Thyroid gland (tissue), 4 donors: ENCODE measurements around the gene TBC1D22A. TPM values are rescaled to one million over a fixed set of nuclear protein-coding genes. Genes with fewer than 3 reads are reported as not detected.

Source experiments
- DNase-seq, 2 donors: peaks; one replicate each; pipeline ENCODE4 v3.0.0-alpha.2; 2019
- H3K27ac ChIP-seq, 3 donors: fragments of 200-600 bp; sonication (generic); 1 replicate in 2 of 3; 2 replicates in 1 of 3; pipeline ENCODE4 v1.5.1; 2016 to 2019; ENCODE audit warnings: mild to moderate bottlenecking in 1 of 3, moderate library complexity in 1 of 3
- H3K27me3 ChIP-seq: fragments of 200-600 bp; sonication (generic); one replicate; pipeline ENCODE4 v1.5.1; 2019
- H3K36me3 ChIP-seq, 2 donors: fragments of 200-600 bp; sonication (generic); one replicate each; pipeline ENCODE4 v1.5.1; 2016 to 2019
- H3K4me1 ChIP-seq, 2 donors: fragments of 200-600 bp; sonication (generic); one replicate each; pipeline ENCODE4 v1.5.1; 2017 to 2019
- H3K4me3 ChIP-seq, 3 donors: fragments of 200-600 bp; sonication (generic); replicated peaks in 1 of 3; 1 replicate in 2 of 3; 2 replicates in 1 of 3; pipeline ENCODE4 v1.5.1; 2016; ENCODE audit warnings: mild to moderate bottlenecking in 1 of 3
- H3K9me3 ChIP-seq: fragments of 200-600 bp; sonication (generic); one replicate; pipeline ENCODE4 v1.5.1; 2017
- POLR2A ChIP-seq, 2 donors: fragments of 450-650 bp; IDR thresholded peaks; one replicate each; pipeline ENCODE4 v1.6.1; 2017; ENCODE audit warnings: antibody characterized with exemption in 2 of 2, mild to moderate bottlenecking in 2 of 2, moderate library complexity in 1 of 2
- WGBS, 2 donors: methylation state at CpG; one replicate each; pipeline ENCODE4 v1.1.5; 2017; 5-methylcytosine and 5-hydroxymethylcytosine counted together
- intact Hi-C: fragments of 100-400 bp; cut with DNase I; formaldehyde crosslinking; loops from one replicate; pipeline ENCODE4 v1.15.1; 2023
- total RNA-seq, 4 donors: library from RNA; depleted of rRNA; stranded (reverse); fragments of >200 nt; gene quantifications; one replicate each; pipeline ENCODE4 v1.2.3, GENCODE V29; 2016
- TF ChIP-seq, protein P1 (sequence below), 6 experiments: fragments of 200-600 bp in 3 of 6; fragments of 450-650 bp in 3 of 6; sonication (generic) in 3 of 6; IDR thresholded peaks; one replicate each; pipeline ENCODE4 v1.5.1; 2016 to 2019; ENCODE audit warnings: antibody characterized with exemption in 6 of 6, mild to moderate bottlenecking in 2 of 6, inconsistent platforms in 1 of 6, moderate library complexity in 1 of 6

The TBC1D22A gene
- total RNA-seq, 4 donors from 2014 or later: 26.7 to 34.6 (median 33.2) TPM

DNA sequence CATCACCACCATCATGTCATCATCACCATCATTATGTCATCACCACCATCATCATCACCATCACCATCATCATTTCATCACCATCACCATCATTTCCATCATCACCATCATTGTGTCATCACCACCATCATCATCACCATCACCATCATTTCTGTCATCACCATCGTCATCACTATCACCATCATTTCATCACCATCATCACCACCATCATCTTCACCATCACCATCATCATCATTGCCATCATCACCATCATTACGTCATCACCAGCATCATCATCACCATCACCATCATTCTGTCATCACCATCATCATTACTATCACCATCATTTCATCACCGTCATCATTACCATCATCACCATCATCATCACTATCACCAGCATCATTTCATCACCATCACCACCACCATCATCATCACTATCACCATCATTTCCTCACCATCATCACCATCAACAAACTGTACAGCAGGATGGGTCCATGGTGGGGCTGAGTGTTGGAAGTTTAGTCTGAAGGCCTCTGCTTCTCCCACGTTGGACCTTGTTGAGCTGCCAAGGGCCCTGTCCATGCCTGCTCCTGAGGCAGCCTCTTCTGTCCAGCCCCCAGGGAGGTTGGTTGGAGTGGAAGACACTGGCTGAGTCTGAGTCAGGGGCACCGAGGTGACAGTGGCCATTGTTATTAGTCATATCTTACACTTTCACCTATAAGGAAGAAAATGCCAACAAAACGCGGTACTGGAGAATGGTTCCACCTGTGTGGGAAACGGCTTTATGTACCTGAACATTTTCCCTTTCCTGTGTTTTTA lies 247.1 kb downstream of the TBC1D22A start:
- no peak for DNase-seq
- H3K27ac ChIP-seq: no peak overlapping the region
- H3K4me1 ChIP-seq: peaks cover 0 to 5% of the 10 kb centered on the region in 2 donors
- 93 to 97% methylated on average over 8 of the region's 8 CpGs for WGBS, 2 donors
- H3K27me3 ChIP-seq: no peaks in the 10 kb centered on the region
- TF ChIP-seq, protein P1, sequence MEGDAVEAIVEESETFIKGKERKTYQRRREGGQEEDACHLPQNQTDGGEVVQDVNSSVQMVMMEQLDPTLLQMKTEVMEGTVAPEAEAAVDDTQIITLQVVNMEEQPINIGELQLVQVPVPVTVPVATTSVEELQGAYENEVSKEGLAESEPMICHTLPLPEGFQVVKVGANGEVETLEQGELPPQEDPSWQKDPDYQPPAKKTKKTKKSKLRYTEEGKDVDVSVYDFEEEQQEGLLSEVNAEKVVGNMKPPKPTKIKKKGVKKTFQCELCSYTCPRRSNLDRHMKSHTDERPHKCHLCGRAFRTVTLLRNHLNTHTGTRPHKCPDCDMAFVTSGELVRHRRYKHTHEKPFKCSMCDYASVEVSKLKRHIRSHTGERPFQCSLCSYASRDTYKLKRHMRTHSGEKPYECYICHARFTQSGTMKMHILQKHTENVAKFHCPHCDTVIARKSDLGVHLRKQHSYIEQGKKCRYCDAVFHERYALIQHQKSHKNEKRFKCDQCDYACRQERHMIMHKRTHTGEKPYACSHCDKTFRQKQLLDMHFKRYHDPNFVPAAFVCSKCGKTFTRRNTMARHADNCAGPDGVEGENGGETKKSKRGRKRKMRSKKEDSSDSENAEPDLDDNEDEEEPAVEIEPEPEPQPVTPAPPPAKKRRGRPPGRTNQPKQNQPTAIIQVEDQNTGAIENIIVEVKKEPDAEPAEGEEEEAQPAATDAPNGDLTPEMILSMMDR (IDR thresholded peaks at IDR 0.05): no peak
- no peak for TF ChIP-seq POLR2A (IDR thresholded peaks at IDR 0.05)
- H3K4me3 ChIP-seq: no peak overlapping the region
- intact Hi-C loops: no loop called here
- H3K36me3 ChIP-seq: no peaks in the 10 kb centered on the region
- H3K9me3 ChIP-seq: no peaks in the 10 kb centered on the region

DNA sequence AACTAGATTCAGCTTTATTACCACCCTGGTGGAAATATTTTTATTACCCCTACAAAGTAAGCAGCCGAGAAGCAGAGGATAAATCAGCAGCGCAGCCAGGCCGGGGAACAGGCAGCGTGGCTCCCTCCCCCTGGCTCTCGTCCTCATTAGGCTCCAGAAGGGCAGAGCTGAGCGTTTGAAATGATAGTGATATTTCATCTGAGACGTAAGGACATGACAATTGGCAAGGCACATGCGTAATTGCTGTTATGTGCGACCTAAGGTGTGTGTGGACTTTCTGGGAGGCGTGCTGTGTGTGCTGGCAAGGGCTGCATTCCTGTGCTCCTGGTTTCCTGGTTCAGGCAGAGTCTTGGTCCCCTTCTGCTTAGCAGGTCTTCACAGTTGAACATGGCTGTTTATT lies 247.8 kb downstream of the TBC1D22A start:
- TF ChIP-seq, protein P1 (IDR thresholded peaks at IDR 0.05): no peak
- TF ChIP-seq POLR2A (IDR thresholded peaks at IDR 0.05): no peak
- H3K27me3 ChIP-seq: no peaks in the 10 kb centered on the region
- H3K36me3 ChIP-seq: no peaks in the 10 kb centered on the region
- no peak for DNase-seq
- no peaks in the 10 kb centered on the region for H3K9me3 ChIP-seq
- no peak overlapping the region for H3K4me3 ChIP-seq
- no peak overlapping the region for H3K27ac ChIP-seq
- H3K4me1 ChIP-seq: peaks cover 0 to 5% of the 10 kb centered on the region in 2 donors
- WGBS, 2 donors: 94 to 97% methylated on average over 10 of the region's 10 CpGs
- intact Hi-C loops: no loop called here

DNA sequence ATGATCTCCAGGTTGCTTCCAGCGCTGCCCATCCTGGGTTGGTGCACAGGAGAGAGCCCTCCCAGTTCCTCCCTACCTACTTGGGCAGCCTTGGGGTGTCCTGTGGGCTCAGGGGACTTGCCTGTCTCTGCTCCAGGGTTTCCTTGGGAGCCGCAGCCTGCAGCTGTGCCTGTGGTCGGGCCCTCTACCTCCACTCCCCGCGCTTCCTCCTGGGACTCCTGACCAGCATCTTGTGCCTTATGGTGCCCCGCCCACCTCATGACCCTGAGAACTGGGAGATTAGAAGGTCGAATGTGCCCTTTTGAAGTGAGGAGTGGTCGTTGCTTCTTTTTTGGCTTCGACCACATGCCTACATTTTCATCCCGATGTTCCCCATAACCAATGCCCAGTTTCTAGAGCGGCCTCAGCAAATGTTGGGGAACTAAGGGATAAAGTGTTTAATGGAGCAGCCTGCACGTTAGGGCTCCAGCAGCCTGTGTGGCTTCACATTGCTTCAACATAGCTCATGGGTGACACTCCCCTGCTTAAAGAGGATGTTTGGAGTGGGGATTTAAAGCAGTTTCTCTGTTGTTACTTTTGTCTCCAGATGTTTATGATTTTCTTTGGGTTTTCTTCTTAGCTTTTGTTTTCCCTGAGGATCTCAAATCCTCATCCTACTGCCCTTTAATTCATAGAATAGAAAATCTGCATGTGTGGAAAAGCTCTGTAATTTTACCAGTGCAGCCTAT lies 248.8 kb downstream of the TBC1D22A start:
- Histone ChIP-seq H3K27me3 (no peaks in the 10 kb centered on the region), H3K36me3 (no peaks in the 10 kb centered on the region), H3K4me1 (peaks cover 0 to 5% of the 10 kb centered on the region in 2 donors), H3K4me3 (no peak overlapping the region), H3K27ac (no peak overlapping the region), H3K9me3 (no peaks in the 10 kb centered on the region)
- TF ChIP-seq POLR2A (IDR thresholded peaks at IDR 0.05): no peak
- TF ChIP-seq, protein P1 (IDR thresholded peaks at IDR 0.05): no peak
- intact Hi-C loops: no loop called here
- DNase-seq: no peak
- WGBS, 2 donors: 88 to 93% methylated on average over 11 to 12 of the region's 12 CpGs

DNA sequence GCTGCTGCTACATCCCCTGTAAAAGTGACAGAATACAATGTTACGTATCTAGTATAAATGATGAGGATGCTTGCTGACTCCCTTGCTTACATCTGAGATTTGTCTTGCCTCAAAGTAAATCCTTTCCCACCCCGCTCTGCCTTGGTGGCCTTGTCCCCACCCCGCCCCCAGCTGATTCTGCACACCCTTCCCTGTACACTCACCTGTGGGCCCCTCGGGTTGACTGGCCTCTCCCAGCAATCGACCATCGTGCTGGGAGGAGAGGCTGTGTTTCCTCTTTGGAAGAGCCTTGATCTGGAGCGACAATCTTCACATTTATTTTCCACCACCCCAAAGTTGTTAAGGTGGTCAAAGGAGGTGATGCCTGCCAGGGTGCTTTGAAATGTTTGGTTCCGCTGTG lies 249.4 kb downstream of the TBC1D22A start:
- intact Hi-C loops: no loop called here
- DNase-seq: no peak
- Histone ChIP-seq H3K27ac (no peak overlapping the region), H3K9me3 (no peaks in the 10 kb centered on the region), H3K36me3 (no peaks in the 10 kb centered on the region), H3K4me3 (no peak overlapping the region), H3K4me1 (peaks cover 0 to 5% of the 10 kb centered on the region in 2 donors), H3K27me3 (no peaks in the 10 kb centered on the region)
- 88 to 90% methylated on average over 8 of the region's 8 CpGs for WGBS, 2 donors
- no peak for TF ChIP-seq POLR2A (IDR thresholded peaks at IDR 0.05)
- TF ChIP-seq, protein P1 (IDR thresholded peaks at IDR 0.05): no peak
